ENCODE measurements around the gene EEA1.

GRCh38 chr12:92733181-92733580 is 195.9 kb downstream of the EEA1 start:
- TF ChIP-seq CTCF (IDR thresholded peaks at IDR 0.05) (no peak), E2F6 (IDR thresholded peaks at IDR 0.05; ENCODE audit: borderline replicate concordance, low read depth) (no peak), CHD2 (IDR thresholded peaks at IDR 0.05; ENCODE audit: low read length, partially characterized antibody) (no peak)

All from A549 (cell line).